Measurements from ENCODE around the gene TIAM2. TPM values are rescaled to one million over a fixed set of nuclear protein-coding genes. Genes with fewer than 3 reads are reported as not detected.

Gene TIAM2
- total and polyA plus RNA-seq, 10 donors, result 4.3 to 21.9 (median 12.9) TPM

DNA sequence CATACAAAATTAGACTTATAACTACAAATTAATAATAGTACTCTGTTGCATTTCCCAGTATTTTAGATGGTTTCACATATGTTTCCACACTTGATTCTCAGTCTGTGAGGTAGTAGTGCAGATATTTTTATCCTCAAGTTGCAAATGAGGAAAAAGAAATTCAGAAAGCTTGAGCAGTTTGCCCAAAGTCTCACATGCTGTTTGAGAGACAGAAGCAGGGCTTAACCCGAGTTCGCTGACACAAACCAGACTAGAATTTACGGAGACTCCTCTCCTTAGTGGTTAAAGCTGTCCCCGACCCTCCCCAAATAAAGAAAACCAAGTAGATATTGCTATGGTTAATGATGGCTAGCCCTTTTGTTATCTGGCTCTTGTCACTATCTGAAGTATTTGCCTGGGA, 126.2 kb downstream of the TIAM2 start:
- TF ChIP-seq CTCF (IDR thresholded peaks at IDR 0.05 in 8 of 11, conservative IDR thresholded peaks at IDR 0.05 in 3 of 11) (no peak), POLR2AphosphoS5 (IDR thresholded peaks at IDR 0.05) (no peak), POLR2A (IDR thresholded peaks at IDR 0.05) (no peak)
- WGBS, 5 donors, result 55 to 69% (median 63%) methylated on average over 4 of the region's 4 CpGs
- intact Hi-C loops (cut with DNase I; ENCODE audit: low total_unique reads), result no loop called here
- Histone ChIP-seq H3K36me3 (no peaks in the 10 kb centered on the region), H3K27me3 (replicated peaks in 1 of 7) (no peaks in the 10 kb centered on the region), H3K4me3 (no peak overlapping the region), H3K4me1 (no peaks in the 10 kb centered on the region), H3K9me3 (no peaks in the 10 kb centered on the region), H3K27ac (no peak overlapping the region)
- no peak for DNase-seq

DNA sequence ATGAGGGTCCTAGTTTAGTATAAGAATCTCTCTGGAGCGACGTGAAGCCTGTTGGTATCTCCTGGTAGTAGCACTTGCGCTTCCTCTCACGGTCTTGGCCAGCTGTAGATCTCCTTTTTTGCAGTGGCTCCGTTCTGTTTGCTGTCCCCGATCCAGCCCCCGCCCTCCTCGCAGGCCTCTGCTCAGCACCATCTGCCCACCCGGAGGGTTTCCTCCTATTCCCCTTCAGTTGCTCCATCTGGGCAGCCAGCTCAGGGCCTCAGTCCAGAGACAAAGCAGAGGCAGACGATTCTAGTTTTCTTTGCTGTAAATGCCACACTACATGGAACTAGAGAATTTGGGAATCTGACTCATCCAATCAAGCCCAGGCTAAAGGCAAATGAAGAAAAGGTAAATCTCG, 126.6 kb downstream of the TIAM2 start:
- Histone ChIP-seq H3K4me1 (no peaks in the 10 kb centered on the region), H3K27me3 (replicated peaks in 1 of 7) (no peaks in the 10 kb centered on the region), H3K27ac (no peak overlapping the region), H3K36me3 (no peaks in the 10 kb centered on the region), H3K4me3 (no peak overlapping the region), H3K9me3 (no peaks in the 10 kb centered on the region)
- DNase-seq, result no peak
- intact Hi-C loops (cut with DNase I; ENCODE audit: low total_unique reads), result no loop called here
- TF ChIP-seq POLR2A (IDR thresholded peaks at IDR 0.05), result no peak
- no peak for TF ChIP-seq CTCF (IDR thresholded peaks at IDR 0.05 in 8 of 11, conservative IDR thresholded peaks at IDR 0.05 in 3 of 11)
- 34 to 60% (median 39%) methylated on average over 11 of the region's 11 CpGs for WGBS, 5 donors

- H3K9me3 ChIP-seq, result no peaks in the 10 kb centered on the region
- DNase-seq, result no peak
- intact Hi-C loops (cut with DNase I; ENCODE audit: low total_unique reads), result no loop called here
- no peak overlapping the region for H3K4me3 ChIP-seq
- H3K36me3 ChIP-seq, result no peaks in the 10 kb centered on the region
- WGBS, 5 donors, result 88 to 93% (median 90%) methylated on average over 6 of the region's 6 CpGs
- TF ChIP-seq POLR2A (IDR thresholded peaks at IDR 0.05), result no peak
- TF ChIP-seq CTCF (IDR thresholded peaks at IDR 0.05 in 8 of 11, conservative IDR thresholded peaks at IDR 0.05 in 3 of 11), result no peak
- no peak for TF ChIP-seq POLR2AphosphoS5 (IDR thresholded peaks at IDR 0.05)
- H3K27ac ChIP-seq, result no peak overlapping the region
- H3K27me3 ChIP-seq (replicated peaks in 1 of 7), result no peaks in the 10 kb centered on the region
- no peaks in the 10 kb centered on the region for H3K4me1 ChIP-seq
Measured at GRCh38 chr6:155122199-155122950, 127.3 kb downstream of the TIAM2 start.

GRCh38 chr6:155123520-155123919, 128.4 kb downstream of the TIAM2 start:
- Histone ChIP-seq H3K4me3 (no peak overlapping the region), H3K4me1 (no peaks in the 10 kb centered on the region), H3K27ac (no peak overlapping the region), H3K36me3 (no peaks in the 10 kb centered on the region), H3K27me3 (replicated peaks in 1 of 7) (no peaks in the 10 kb centered on the region), H3K9me3 (no peaks in the 10 kb centered on the region)
- WGBS, 5 donors, result 93 to 97% (median 95%) methylated on average over 11 of the region's 11 CpGs
- intact Hi-C loops (cut with DNase I; ENCODE audit: low total_unique reads), result no loop called here
- TF ChIP-seq CTCF (IDR thresholded peaks at IDR 0.05 in 8 of 11, conservative IDR thresholded peaks at IDR 0.05 in 3 of 11) (no peak), POLR2AphosphoS5 (IDR thresholded peaks at IDR 0.05) (no peak), POLR2A (IDR thresholded peaks at IDR 0.05) (no peak)
- DNase-seq, result no peak

Measured in spleen (tissue), 11 donors.